ENCODE data around the gene FRMD5. TPM values are rescaled to one million over a fixed set of nuclear protein-coding genes. Genes with fewer than 3 reads are reported as not detected.

The FRMD5 gene
- total RNA-seq, 1 experiment from 2014 or later, result 3.9 TPM

GRCh38 chr15:43911235-43911781 lies 283.8 kb downstream of the FRMD5 start:
- Mint-ChIP-seq H3K27me3 (ENCODE audit: low read depth) (no peaks in the 10 kb centered on the region), H3K4me3 (no peak overlapping the region), H3K9me3 (no peaks in the 10 kb centered on the region), H3K36me3 (ENCODE audit: insufficient read depth in 1 of 3, low read depth in 3 of 3) (peaks cover 12 to 14% (median 12%) of the 10 kb centered on the region in 3 experiments; a peak in 6 of 7 replicates), H3K4me1 (peaks cover 13 to 14% of the 10 kb centered on the region in 2 experiments), H3K27ac (no peak overlapping the region)
- H2BK120ac ChIP-seq (ENCODE audit: low read depth, low read length, poor library complexity, severe bottlenecking), result no peak overlapping the region
- DNase-seq, result no peak
- H3K27ac ChIP-seq (ENCODE audit: insufficient read length, low read depth, low read length), result no peak overlapping the region
- H3K79me1 ChIP-seq (ENCODE audit: insufficient read depth, low read depth, low read length, poor library complexity, severe bottlenecking), result no peaks in the 10 kb centered on the region
- H3K14ac ChIP-seq (ENCODE audit: insufficient read depth, low read length), result no peak overlapping the region
- no peak overlapping the region for H3K23ac ChIP-seq (ENCODE audit: insufficient read length, low read depth, low read length)
- H2AFZ ChIP-seq (ENCODE audit: low read length), result no peak overlapping the region
- no peak overlapping the region for H3K56ac ChIP-seq (ENCODE audit: insufficient read length, low read depth, low read length)
- no peaks in the 10 kb centered on the region for H3K27me3 ChIP-seq (ENCODE audit: insufficient read depth, low read length)
- H2BK5ac ChIP-seq (ENCODE audit: insufficient read length, low read length), result no peak overlapping the region
- H3K23me2 ChIP-seq (ENCODE audit: insufficient read length, low read depth, low read length, poor library complexity, severe bottlenecking), result no peaks in the 10 kb centered on the region
- H4K20me1 ChIP-seq (ENCODE audit: control insufficient read depth, insufficient read depth, insufficient read length), result no peaks in the 10 kb centered on the region
- no peak overlapping the region for H4K5ac ChIP-seq (ENCODE audit: insufficient read length, low read depth, low read length)
- no CpG with 5 or more reads among the region's 4 CpGs for WGBS (ENCODE audit: extremely low coverage, insufficient read length, low lambda C conversion rate)
- H3K9ac ChIP-seq (ENCODE audit: extremely low read depth, insufficient read length, low read length), result no peak overlapping the region
- no peak overlapping the region for H3K18ac ChIP-seq (ENCODE audit: insufficient read length, low read depth, low read length)
- H2BK12ac ChIP-seq (ENCODE audit: insufficient read length, low read depth, low read length), result no peak overlapping the region
- H2BK15ac ChIP-seq (ENCODE audit: low read depth, low read length), result no peak overlapping the region
- 0 out of 2 replicates have a peak, but pooled peaks cover 2% of the 10 kb centered on the region for H3K4me1 ChIP-seq (ENCODE audit: insufficient read depth, low read length)
- H3K9me3 ChIP-seq (ENCODE audit: control insufficient read depth, low read depth, low read length), result no peaks in the 10 kb centered on the region
- H3K79me2 ChIP-seq (ENCODE audit: insufficient read depth, low read length), result no peaks in the 10 kb centered on the region
- no peak overlapping the region for H4K91ac ChIP-seq (ENCODE audit: insufficient read length, low read depth, low read length)
- no peak overlapping the region for H2BK20ac ChIP-seq (ENCODE audit: low read depth, low read length, poor library complexity, severe bottlenecking)
- TF ChIP-seq, protein P1, sequence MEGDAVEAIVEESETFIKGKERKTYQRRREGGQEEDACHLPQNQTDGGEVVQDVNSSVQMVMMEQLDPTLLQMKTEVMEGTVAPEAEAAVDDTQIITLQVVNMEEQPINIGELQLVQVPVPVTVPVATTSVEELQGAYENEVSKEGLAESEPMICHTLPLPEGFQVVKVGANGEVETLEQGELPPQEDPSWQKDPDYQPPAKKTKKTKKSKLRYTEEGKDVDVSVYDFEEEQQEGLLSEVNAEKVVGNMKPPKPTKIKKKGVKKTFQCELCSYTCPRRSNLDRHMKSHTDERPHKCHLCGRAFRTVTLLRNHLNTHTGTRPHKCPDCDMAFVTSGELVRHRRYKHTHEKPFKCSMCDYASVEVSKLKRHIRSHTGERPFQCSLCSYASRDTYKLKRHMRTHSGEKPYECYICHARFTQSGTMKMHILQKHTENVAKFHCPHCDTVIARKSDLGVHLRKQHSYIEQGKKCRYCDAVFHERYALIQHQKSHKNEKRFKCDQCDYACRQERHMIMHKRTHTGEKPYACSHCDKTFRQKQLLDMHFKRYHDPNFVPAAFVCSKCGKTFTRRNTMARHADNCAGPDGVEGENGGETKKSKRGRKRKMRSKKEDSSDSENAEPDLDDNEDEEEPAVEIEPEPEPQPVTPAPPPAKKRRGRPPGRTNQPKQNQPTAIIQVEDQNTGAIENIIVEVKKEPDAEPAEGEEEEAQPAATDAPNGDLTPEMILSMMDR (conservative IDR thresholded peaks at IDR 0.05), result no peak
- no peak overlapping the region for H4K8ac ChIP-seq (replicated peaks; ENCODE audit: insufficient read length, low read depth, low read length)
- H2AK5ac ChIP-seq (ENCODE audit: insufficient read length, low read length), result no peak overlapping the region
- H3T11ph ChIP-seq (ENCODE audit: low read length), result no peak overlapping the region
- no peak overlapping the region for H3K4ac ChIP-seq (ENCODE audit: low read depth, low read length)
- H3K4me2 ChIP-seq (ENCODE audit: insufficient read depth, insufficient read length, low read length), result no peak overlapping the region
